GM18505 (cell line): Measurements from ENCODE around the gene BRSK1.
A peak's percentile ranks its signal among the peaks of the same experiment; 100 is the strongest.

ENCODE experiments used
- ATAC-seq: cut with Tn5 transposase; IDR thresholded peaks from one replicate; pipeline ENCODE4 v1.9.1; 2021; ENCODE audit not compliant: unreplicated experiment
- POLR2A ChIP-seq: IDR thresholded peaks from 4 replicates; pipeline ENCODE4 v1.6.1; 2011; ENCODE audit warnings: borderline replicate concordance; ENCODE audit not compliant: insufficient read depth, insufficient read length; ENCODE audit errors: extremely low read depth

The BRSK1 gene

GRCh38 chr19:55257461-55258420 lies 26.1 kb upstream of the BRSK1 start:
- ATAC-seq, result no peak
- TF ChIP-seq POLR2A, result peak; percentile 36

DNA sequence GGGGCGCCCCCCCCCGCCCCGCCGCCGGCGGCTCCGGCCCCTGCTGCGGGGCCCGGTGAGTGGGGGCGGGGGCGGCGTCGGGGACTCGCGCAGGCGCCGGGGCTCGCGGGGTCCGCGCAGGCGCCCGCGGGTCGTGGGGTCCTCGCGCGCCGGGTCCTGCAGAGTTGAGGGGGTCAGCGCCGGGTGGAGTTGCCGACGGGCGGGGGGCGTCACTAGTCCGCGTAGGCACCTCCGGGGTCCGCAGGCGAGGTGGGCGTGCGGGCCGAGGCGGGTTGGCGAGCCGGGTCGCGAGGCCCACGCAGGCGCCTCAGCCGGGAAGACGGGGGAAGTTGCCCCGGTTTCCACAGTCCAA lies 25.3 kb upstream of the BRSK1 start:
- TF ChIP-seq POLR2A, result no peak
- ATAC-seq, result peak; percentile 9

- peak; percentile 65 for ATAC-seq
- peak; percentile 90 for TF ChIP-seq POLR2A
Measured at GRCh38 chr19:55258828-55259539, 24.8 kb upstream of the BRSK1 start, which contains the start of gene PPP6R1. Gene PPP6R1 (minus strand): TSS chr19:55259017. CDS start chr19:55247103, 11,914 bp downstream.

DNA sequence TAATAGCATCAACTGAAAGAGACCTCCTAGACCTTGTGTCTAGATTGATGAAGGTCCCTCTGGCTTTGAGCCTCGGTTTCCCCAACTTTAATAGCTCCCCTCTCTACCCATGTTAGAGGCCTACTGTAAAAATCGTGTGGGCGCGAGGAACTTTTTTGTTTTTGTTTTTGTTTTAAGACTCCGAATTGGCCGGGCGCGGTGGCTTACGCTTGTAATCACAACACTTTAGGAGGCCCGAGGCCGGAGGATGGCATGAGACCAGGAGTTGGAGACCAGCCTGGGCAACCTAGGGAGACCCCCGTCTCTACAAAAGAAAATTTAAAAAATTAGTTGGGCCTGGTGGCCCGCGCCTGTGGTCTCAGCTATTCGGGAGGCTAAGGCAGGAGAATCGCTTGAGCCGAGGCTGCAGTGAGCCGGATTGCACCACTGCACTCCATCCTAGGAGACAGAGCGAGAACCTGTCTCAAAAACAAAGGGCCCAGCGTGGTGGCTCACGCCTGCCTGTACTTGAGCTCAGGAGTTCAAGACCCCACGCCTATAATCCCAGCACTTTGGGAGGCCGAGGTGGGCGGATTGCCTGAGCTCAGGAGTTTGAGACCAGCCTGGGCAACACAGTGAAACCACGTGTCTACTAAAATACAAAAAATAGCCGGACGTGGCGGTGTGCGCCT lies 24.1 kb upstream of the BRSK1 start:
- no peak for TF ChIP-seq POLR2A
- no peak for ATAC-seq

- no peak for TF ChIP-seq POLR2A
- ATAC-seq, result no peak
Measured at GRCh38 chr19:55261671-55262126, 22.1 kb upstream of the BRSK1 start.

DNA sequence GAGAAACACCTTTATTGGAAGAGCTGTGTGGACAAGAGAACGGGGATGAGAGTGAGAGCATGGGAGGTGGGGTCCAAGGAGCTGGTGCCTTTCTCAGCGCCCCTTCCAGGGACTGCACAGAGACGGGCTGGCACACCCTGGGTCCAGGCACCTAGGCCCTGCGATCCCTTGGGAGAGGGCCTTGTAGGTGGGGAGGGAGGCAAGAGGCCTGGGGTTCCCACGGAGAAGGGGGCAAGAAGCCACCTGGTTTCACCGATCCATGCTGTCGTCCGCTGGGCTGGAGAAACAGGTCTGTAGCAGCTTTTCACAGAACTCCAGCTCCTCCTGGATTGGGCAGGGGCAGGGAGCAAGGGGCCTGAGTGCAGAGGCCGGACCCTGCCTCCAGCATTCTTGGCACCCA lies 21.4 kb upstream of the BRSK1 start:
- no peak for TF ChIP-seq POLR2A
- ATAC-seq, result no peak

- TF ChIP-seq POLR2A, result no peak
- ATAC-seq, result no peak
Measured at GRCh38 chr19:55264531-55264930, 19.3 kb upstream of the BRSK1 start.

DNA sequence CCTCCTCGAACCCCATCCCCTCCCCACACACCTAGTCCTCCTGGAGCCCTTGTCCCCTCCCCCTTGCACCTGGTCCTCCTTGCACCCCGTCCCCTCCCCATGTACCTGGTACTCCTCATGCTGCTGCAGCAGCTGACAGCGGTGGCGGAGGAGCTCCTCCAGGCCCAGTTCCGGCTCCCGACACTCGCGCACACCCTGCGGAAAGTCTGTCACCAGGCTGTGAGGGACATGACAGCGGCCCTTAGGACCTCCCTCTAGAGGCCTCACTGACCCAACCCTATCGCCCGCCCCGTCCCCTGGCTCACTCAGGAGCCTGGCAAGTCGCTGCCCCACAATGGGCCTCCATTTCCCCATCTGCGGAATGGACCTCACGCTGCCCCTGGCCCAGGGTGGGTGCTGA lies 18.6 kb upstream of the BRSK1 start:
- ATAC-seq, result no peak
- TF ChIP-seq POLR2A, result no peak

DNA sequence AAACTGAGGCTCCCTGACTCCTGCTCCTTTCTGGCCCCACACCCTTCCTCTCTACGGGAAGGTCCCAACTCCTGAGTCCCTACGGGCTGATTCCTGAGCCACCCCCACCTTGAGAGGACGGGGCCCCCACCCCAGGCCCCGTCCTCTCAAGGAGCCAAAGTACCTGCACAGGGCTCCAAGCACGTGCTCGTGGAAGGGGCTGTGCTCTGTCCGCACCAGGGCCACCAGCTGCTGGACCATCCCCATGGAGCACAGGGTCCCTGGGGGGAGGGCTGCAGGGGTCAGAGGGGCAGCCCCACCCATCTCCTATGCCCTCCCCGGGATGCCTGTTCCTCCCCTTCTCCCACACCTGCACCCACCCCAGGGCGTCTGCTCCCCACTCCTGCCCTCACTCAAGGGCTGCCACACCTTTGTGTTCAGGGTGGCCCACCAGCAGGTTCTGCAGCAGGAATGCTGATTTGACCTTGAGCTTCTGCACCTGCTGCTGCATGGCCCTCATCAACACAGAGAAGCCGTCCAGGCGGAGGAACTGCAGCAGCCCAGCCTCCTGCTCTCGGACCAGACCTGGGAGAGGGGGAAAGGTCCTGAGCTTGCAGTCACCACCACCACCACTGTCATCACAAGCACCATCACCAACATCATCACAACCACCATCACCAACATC lies 17.9 kb upstream of the BRSK1 start:
- no peak for ATAC-seq
- TF ChIP-seq POLR2A, result no peak

DNA sequence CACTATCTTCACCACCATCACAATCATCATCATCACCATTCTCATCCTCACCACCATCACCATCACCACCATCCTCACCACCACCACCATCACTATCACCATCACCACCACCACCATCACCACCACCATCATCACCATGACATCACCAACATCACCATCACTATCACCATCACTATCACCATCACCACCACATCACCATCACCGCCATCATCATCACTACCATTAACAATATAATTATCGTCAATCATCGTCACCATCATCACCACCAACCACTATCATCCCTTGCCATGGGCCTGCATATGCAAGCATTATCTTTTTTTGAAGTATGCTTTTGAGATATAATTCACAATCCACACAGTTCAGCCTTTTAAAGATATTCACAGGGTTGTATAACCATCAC lies 17.4 kb upstream of the BRSK1 start:
- TF ChIP-seq POLR2A, result no peak
- no peak for ATAC-seq

DNA sequence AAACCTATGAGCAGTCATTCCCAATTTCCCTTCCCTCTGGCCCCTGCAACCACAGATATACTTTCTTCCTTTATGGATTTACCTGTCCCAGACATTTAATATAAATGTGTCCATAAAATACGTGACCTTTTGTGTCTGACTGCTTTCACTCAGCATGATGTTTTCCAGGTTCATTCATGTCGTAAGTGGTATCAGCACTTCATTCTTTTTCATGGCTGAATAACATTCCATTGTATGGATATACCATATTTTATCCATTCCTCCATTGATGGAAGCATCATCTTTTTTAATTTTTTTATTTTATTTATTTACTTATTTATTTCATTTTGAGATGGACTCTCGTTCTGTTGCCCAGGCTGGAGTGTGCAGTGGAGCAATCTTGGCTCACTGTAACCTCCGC lies 17.0 kb upstream of the BRSK1 start:
- TF ChIP-seq POLR2A, result no peak
- ATAC-seq, result no peak

GRCh38 chr19:55269299-55269698 lies 14.5 kb upstream of the BRSK1 start:
- no peak for TF ChIP-seq POLR2A
- no peak for ATAC-seq

DNA sequence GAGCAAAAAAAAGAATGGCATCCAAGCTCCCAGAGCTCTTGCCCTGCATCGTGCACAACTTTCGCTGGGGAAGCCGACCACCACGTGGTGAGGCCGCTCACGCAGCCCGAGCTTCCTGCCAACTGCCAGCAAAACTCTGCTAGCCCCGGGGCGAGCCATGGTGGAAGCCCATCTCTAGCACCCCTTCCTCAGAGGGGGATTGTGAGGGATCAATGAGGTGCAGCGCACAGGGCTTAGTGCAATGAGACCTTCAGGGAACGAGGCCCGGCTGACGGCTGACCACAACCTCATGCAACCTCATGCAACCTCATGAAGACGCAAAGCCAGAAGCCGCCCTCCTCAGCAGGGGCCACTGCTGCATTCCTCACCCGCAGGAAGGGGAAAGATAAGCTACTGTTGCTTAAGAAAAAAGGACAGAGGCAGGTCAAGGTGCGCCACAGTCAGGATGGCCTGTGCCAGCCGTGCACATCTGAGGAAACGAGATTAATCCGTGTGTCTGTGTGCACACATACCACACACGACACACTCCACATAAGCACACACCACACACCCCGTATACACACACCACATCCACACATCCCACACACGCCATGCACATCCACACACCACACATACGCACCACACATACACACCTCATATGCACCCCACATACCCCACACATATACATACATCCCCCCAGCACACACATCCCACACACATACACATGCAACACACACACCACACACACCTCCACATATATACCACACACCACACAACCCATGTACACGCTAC lies 13.4 kb upstream of the BRSK1 start:
- ATAC-seq, result no peak
- TF ChIP-seq POLR2A, result no peak

- ATAC-seq, result no peak
- TF ChIP-seq POLR2A, result no peak
Measured at GRCh38 chr19:55272142-55272541, 11.7 kb upstream of the BRSK1 start.
